Endodermal cell (in vitro differentiated cells): Measurements from ENCODE around the gene FGA. TPM values are rescaled to one million over a fixed set of nuclear protein-coding genes. Genes with fewer than 3 reads are reported as not detected.

Experiments used
- DNase-seq: peaks from one replicate; pipeline ENCODE4 v3.0.0-alpha.2; 2017
- H3K27ac ChIP-seq: 2 replicates; pipeline ENCODE4 v1.5.1; 2013; ENCODE audit warnings: mild to moderate bottlenecking, low read depth, low read length, moderate library complexity
- H3K27me3 ChIP-seq: 2 replicates; pipeline ENCODE4 v1.6.1; 2013; ENCODE audit warnings: mild to moderate bottlenecking, low read length, moderate library complexity; ENCODE audit not compliant: insufficient read depth, control insufficient read depth, poor library complexity, severe bottlenecking
- H3K36me3 ChIP-seq: 2 replicates; pipeline ENCODE4 v1.7.0; 2013; ENCODE audit warnings: mild to moderate bottlenecking, low read length, moderate library complexity; ENCODE audit not compliant: control insufficient read depth, insufficient read depth
- H3K4me1 ChIP-seq: one replicate; pipeline ENCODE4 v1.7.0; 2013; ENCODE audit warnings: low read length; ENCODE audit not compliant: control insufficient read depth, insufficient read depth
- H3K4me3 ChIP-seq: 2 replicates; pipeline ENCODE4 v1.5.1; 2013; ENCODE audit warnings: mild to moderate bottlenecking, low read length, moderate library complexity
- H3K9ac ChIP-seq: 2 replicates; pipeline ENCODE4 v1.6.1; 2013; ENCODE audit warnings: mild to moderate bottlenecking, low read length, moderate library complexity; ENCODE audit not compliant: poor library complexity, severe bottlenecking; ENCODE audit errors: extremely low read depth
- H3K9me3 ChIP-seq: 2 replicates; pipeline ENCODE4 v1.6.1; 2013; ENCODE audit warnings: mild to moderate bottlenecking, low read length, moderate library complexity; ENCODE audit not compliant: control insufficient read depth
- H3K27ac Mint-ChIP-seq: 2 replicates; pipeline ENCODE4 v1.8.0; 2020; ENCODE audit warnings: mixed read lengths
- H3K27me3 Mint-ChIP-seq: 2 replicates; pipeline ENCODE4 v1.8.0; 2021; ENCODE audit warnings: mild to moderate bottlenecking, mixed read lengths; ENCODE audit not compliant: insufficient read depth
- H3K36me3 Mint-ChIP-seq: 2 replicates; pipeline ENCODE4 v1.8.0; 2020; ENCODE audit warnings: low read depth, mixed read lengths
- H3K4me1 Mint-ChIP-seq: 2 replicates; pipeline ENCODE4 v1.8.0; 2020; ENCODE audit warnings: mixed read lengths
- H3K4me3 Mint-ChIP-seq: 2 replicates; pipeline ENCODE4 v1.8.0; 2020; ENCODE audit warnings: mild to moderate bottlenecking, moderate library complexity, mixed read lengths
- H3K9me3 Mint-ChIP-seq: 2 replicates; pipeline ENCODE4 v1.8.0; 2020; ENCODE audit warnings: mild to moderate bottlenecking, mixed read lengths
- CTCF ChIP-seq: fragments of 200-600 bp; sonication (generic); conservative IDR thresholded peaks from 2 replicates; pipeline ENCODE4 v1.5.0; 2021; ENCODE audit warnings: antibody characterized with exemption, mild to moderate bottlenecking
- WGBS, 2 experiments: methylation state at CpG; one replicate each; pipeline versions ENCODE4 v1.1.5 to v1.1.7; 2013; ENCODE audit warnings: missing lambda C conversion rate in 2 of 2, mixed read lengths in 1 of 2; ENCODE audit not compliant: insufficient coverage in 1 of 2, insufficient read length in 1 of 2; 5-methylcytosine and 5-hydroxymethylcytosine counted together
- total RNA-seq, 2 donors: library from RNA; stranded (reverse); fragmentation: NEBNext Ultra II Directional in 1 of 2; extraction: Animal tissue kit (Norgen Biotek cat#: 25700) in 1 of 2; gene quantifications; 2 replicates in 1 of 2; 3 replicates in 1 of 2; pipeline ENCODE4 v1.2.1, GENCODE V29; 2021

Gene FGA
- total RNA-seq, 2 donors from 2014 or later = 3.1 to 3.7 TPM

DNA sequence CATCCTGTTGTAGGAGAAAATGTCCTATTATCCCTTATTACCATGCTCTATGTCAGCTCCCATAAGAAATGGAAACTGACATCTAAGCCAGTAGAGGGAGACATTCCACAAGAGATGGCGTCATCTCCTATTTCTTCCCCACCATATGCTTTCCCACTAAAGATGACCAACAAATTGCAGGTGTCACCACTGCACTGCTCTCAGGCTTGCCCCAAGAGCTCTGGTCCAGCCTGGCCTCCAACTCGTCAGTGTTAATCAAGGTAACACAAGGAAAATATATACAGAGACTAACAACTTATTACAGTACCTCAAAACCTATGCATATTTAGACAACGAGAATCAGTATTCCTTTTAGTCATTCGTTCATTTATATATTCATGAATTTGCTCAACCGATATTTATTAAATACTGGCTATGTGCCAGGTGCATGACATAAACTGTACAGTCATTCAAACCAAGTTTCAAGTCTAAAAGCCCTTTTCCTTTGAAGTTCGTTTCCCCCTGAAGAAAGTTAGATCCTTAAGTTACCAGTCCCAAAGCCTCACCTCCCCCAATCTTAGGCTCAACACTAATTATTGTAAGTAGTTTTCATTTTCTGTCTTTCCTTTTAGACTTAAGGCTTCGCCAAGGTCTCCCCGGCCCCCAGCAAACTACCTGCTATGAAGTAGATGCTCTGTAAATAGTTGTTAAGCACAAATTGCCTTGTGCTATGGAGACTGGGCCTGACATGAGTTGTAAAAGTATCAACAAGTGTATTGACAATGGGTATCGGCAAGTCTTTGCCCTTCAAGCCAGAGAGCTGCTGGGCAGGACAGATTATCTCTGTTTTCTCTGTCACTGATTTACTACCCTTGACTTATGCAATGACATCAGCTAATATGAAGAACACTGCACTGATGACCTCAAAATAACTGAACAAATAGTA lies 30.8 kb downstream of the FGA start:
- WGBS, 2 experiments = 79 to 85% methylated on average over 4 to 9 of the region's 9 CpGs
- Histone ChIP-seq H3K9ac (no peak overlapping the region), H3K4me3 (no peak overlapping the region), H3K27ac (no peak overlapping the region), H3K4me1 (no peaks in the 10 kb centered on the region), H3K27me3 (no peaks in the 10 kb centered on the region), H3K36me3 (no peaks in the 10 kb centered on the region), H3K9me3 (no peaks in the 10 kb centered on the region)
- H3K27ac Mint-ChIP-seq = no peak overlapping the region
- H3K4me3 Mint-ChIP-seq = no peak overlapping the region
- H3K36me3 Mint-ChIP-seq = no peaks in the 10 kb centered on the region
- peaks cover 10% of the 10 kb centered on the region for H3K4me1 Mint-ChIP-seq
- H3K9me3 Mint-ChIP-seq = no peaks in the 10 kb centered on the region
- H3K27me3 Mint-ChIP-seq = peaks cover 3% of the 10 kb centered on the region
- TF ChIP-seq CTCF = peak; percentile 90
- peak; percentile 72 for DNase-seq

DNA sequence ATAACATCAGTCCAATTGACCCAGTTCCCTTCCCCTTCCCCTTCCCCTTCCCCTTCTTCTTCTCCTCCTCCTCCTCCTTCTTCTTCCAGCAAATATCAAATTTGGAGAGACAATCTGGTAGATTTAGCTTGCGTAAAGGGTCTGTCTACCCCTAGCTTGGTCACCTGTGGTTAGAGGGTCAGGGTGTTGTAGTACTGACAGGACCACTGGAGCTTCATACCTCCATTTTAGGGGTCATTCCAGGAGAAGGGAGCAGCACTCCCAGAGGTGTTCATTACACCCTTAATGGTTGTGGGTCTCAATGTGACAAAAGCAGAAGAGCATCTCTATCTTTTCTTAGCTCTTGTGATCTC lies 31.4 kb downstream of the FGA start:
- Histone ChIP-seq H3K4me1 (no peaks in the 10 kb centered on the region), H3K36me3 (no peaks in the 10 kb centered on the region), H3K27ac (no peak overlapping the region), H3K27me3 (no peaks in the 10 kb centered on the region), H3K9me3 (no peaks in the 10 kb centered on the region), H3K9ac (no peak overlapping the region), H3K4me3 (no peak overlapping the region)
- no peak for DNase-seq
- Mint-ChIP-seq H3K4me3 (no peak overlapping the region), H3K27ac (no peak overlapping the region), H3K36me3 (no peaks in the 10 kb centered on the region), H3K27me3 (peaks cover 3% of the 10 kb centered on the region), H3K4me1 (peaks cover 10% of the 10 kb centered on the region), H3K9me3 (no peaks in the 10 kb centered on the region)
- 85% methylated on average over 1 of the region's 1 CpG; no CpG with 5 or more reads in 1 of the 2 experiments for WGBS, 2 experiments
- no peak for TF ChIP-seq CTCF

GRCh38 chr4:154551872-154552686 lies 38.5 kb downstream of the FGA start:
- H3K27ac Mint-ChIP-seq = no peak overlapping the region
- peak; percentile 95 for TF ChIP-seq CTCF
- Histone ChIP-seq H3K9me3 (no peaks in the 10 kb centered on the region), H3K4me1 (no peaks in the 10 kb centered on the region), H3K27me3 (no peaks in the 10 kb centered on the region), H3K36me3 (peaks cover 15% of the 10 kb centered on the region), H3K9ac (no peak overlapping the region), H3K4me3 (no peak overlapping the region), H3K27ac (no peak overlapping the region)
- no peaks in the 10 kb centered on the region for H3K9me3 Mint-ChIP-seq
- peaks cover 9% of the 10 kb centered on the region for H3K4me1 Mint-ChIP-seq
- WGBS, 2 experiments = 40 to 43% methylated on average over 1 to 5 of the region's 6 CpGs
- H3K27me3 Mint-ChIP-seq = peaks cover 3% of the 10 kb centered on the region
- H3K36me3 Mint-ChIP-seq = peaks cover 10% of the 10 kb centered on the region
- H3K4me3 Mint-ChIP-seq = no peak overlapping the region
- DNase-seq = peak; percentile 89
